Neural progenitor cell (in vitro differentiated cells): ENCODE measurements around the gene FBXO34. TPM values are rescaled to one million over a fixed set of nuclear protein-coding genes. Genes with fewer than 3 reads are reported as not detected.

ENCODE experiments used
- DNase-seq: peaks from one replicate; pipeline ENCODE4 v3.0.0-alpha.2; 2016; ENCODE audit warnings: low spot score
- H2AFZ ChIP-seq: fragments of 200-600 bp; sonication (generic); replicated peaks from 2 replicates; pipeline ENCODE4 v1.6.1; 2016; ENCODE audit warnings: antibody characterized with exemption
- H3F3A ChIP-seq: fragments of 200-600 bp; sonication (generic); 2 replicates; pipeline ENCODE4 v1.6.1; 2016; ENCODE audit warnings: antibody characterized with exemption, low read depth
- H3K27ac ChIP-seq: fragments of 200-600 bp; sonication (generic); 2 replicates; pipeline ENCODE4 v1.5.1; 2016; ENCODE audit warnings: mild to moderate bottlenecking
- H3K27me3 ChIP-seq: fragments of 200-600 bp; sonication (generic); 2 replicates; pipeline ENCODE4 v1.6.1; 2016; ENCODE audit warnings: mild to moderate bottlenecking, moderate library complexity
- H3K36me3 ChIP-seq: fragments of 200-600 bp; sonication (generic); 2 replicates; pipeline ENCODE4 v1.5.1; 2016
- H3K4me1 ChIP-seq: fragments of 200-600 bp; sonication (generic); 2 replicates; pipeline ENCODE4 v1.6.1; 2016; ENCODE audit warnings: mixed run types
- H3K4me2 ChIP-seq: fragments of 200-600 bp; sonication (generic); 2 replicates; pipeline ENCODE4 v1.6.1; 2016
- H3K4me3 ChIP-seq: fragments of 200-600 bp; sonication (generic); 2 replicates; pipeline ENCODE4 v1.5.1; 2016
- H3K79me2 ChIP-seq: fragments of 200-600 bp; sonication (generic); 2 replicates; pipeline ENCODE4 v1.6.1; 2016; ENCODE audit warnings: low read depth
- H3K9ac ChIP-seq: fragments of 200-600 bp; sonication (generic); 2 replicates; pipeline ENCODE4 v1.6.1; 2016
- H3K9me3 ChIP-seq: fragments of 200-600 bp; sonication (generic); 2 replicates; pipeline ENCODE4 v1.5.1; 2016; ENCODE audit warnings: low read depth
- H4K20me1 ChIP-seq: fragments of 200-600 bp; sonication (generic); 2 replicates; pipeline ENCODE4 v1.6.1; 2016; ENCODE audit warnings: low read depth
- H3K27ac Mint-ChIP-seq: 3 replicates; pipeline ENCODE4 v1.8.0; 2021; ENCODE audit warnings: mixed read lengths
- H3K27me3 Mint-ChIP-seq: 2 replicates; pipeline ENCODE4 v1.8.0; 2022; ENCODE audit warnings: low read depth, mild to moderate bottlenecking, inconsistent platforms, moderate library complexity, mixed read lengths; ENCODE audit not compliant: insufficient read depth
- H3K36me3 Mint-ChIP-seq: 3 replicates; pipeline ENCODE4 v1.8.0; 2021; ENCODE audit warnings: mixed read lengths
- H3K4me1 Mint-ChIP-seq: 3 replicates; pipeline ENCODE4 v1.8.0; 2021; ENCODE audit warnings: mixed read lengths
- H3K4me3 Mint-ChIP-seq: 3 replicates; pipeline ENCODE4 v1.8.0; 2021; ENCODE audit warnings: mild to moderate bottlenecking, moderate library complexity, mixed read lengths
- H3K9me3 Mint-ChIP-seq: 3 replicates; pipeline ENCODE4 v1.8.0; 2020; ENCODE audit warnings: mixed read lengths
- CTCF ChIP-seq: fragments of 200-600 bp; sonication (generic); IDR thresholded peaks from 2 replicates; pipeline ENCODE4 v1.5.1; 2017; ENCODE audit warnings: antibody characterized with exemption, mild to moderate bottlenecking
- EZH2 ChIP-seq: fragments of 200-600 bp; sonication (generic); IDR thresholded peaks from 2 replicates; pipeline ENCODE4 v1.6.1; 2017; ENCODE audit warnings: antibody characterized with exemption, mild to moderate bottlenecking, moderate library complexity
- EZH2phosphoT487 ChIP-seq: fragments of 200-600 bp; sonication (generic); IDR thresholded peaks from 2 replicates; pipeline ENCODE4 v1.6.1; 2017; ENCODE audit warnings: antibody characterized with exemption
- total RNA-seq: library from RNA; depleted of rRNA; stranded (reverse); fragments of >200 nt; gene quantifications from 2 replicates; pipeline ENCODE4 v1.2.3, GENCODE V29; 2015; ENCODE audit warnings: low replicate concordance

FBXO34 gene
- total RNA-seq, 1 donor from 2014 or later, result 23.2 TPM

- no peak overlapping the region for H3K4me2 ChIP-seq
- H3K79me2 ChIP-seq, result peaks cover 64% of the 10 kb centered on the region
- no peaks in the 10 kb centered on the region for H3K9me3 Mint-ChIP-seq
- no peak for DNase-seq
- no peaks in the 10 kb centered on the region for H3K36me3 ChIP-seq
- no peaks in the 10 kb centered on the region for H3K27me3 ChIP-seq
- no peak for TF ChIP-seq CTCF
- no peak for TF ChIP-seq EZH2
- TF ChIP-seq EZH2phosphoT487, result no peak
- H3K27ac ChIP-seq, result no peak overlapping the region
- no peaks in the 10 kb centered on the region for H3K4me1 ChIP-seq
- H3K4me3 ChIP-seq, result no peak overlapping the region
- peaks cover 33% of the 10 kb centered on the region for H4K20me1 ChIP-seq
- no peaks in the 10 kb centered on the region for H3F3A ChIP-seq
- no peak overlapping the region for H3K4me3 Mint-ChIP-seq
- H3K9ac ChIP-seq, result no peak overlapping the region
- H3K27me3 Mint-ChIP-seq, result peaks cover 2% of the 10 kb centered on the region
- no peak overlapping the region for H2AFZ ChIP-seq
- peaks cover 16% of the 10 kb centered on the region for H3K36me3 Mint-ChIP-seq
- no peaks in the 10 kb centered on the region for H3K9me3 ChIP-seq
- no peaks in the 10 kb centered on the region for H3K4me1 Mint-ChIP-seq
- no peak overlapping the region for H3K27ac Mint-ChIP-seq
Measured at GRCh38 chr14:55294603-55295002, 23.4 kb downstream of the FBXO34 start.

GRCh38 chr14:55297611-55298499, 26.6 kb downstream of the FBXO34 start:
- H3K4me3 Mint-ChIP-seq, result no peak overlapping the region
- no peak for DNase-seq
- H3K4me1 Mint-ChIP-seq, result peaks cover 13% of the 10 kb centered on the region
- peaks cover 2% of the 10 kb centered on the region for H3F3A ChIP-seq
- H3K79me2 ChIP-seq, result peaks cover 47% of the 10 kb centered on the region
- no peak overlapping the region for H3K9ac ChIP-seq
- TF ChIP-seq CTCF (no peak), EZH2phosphoT487 (no peak), EZH2 (no peak)
- H3K9me3 Mint-ChIP-seq, result no peaks in the 10 kb centered on the region
- H3K36me3 Mint-ChIP-seq, result peaks cover 22% of the 10 kb centered on the region
- H3K27me3 ChIP-seq, result no peaks in the 10 kb centered on the region
- H4K20me1 ChIP-seq, result peaks cover 39% of the 10 kb centered on the region
- H3K27ac ChIP-seq, result no peak overlapping the region
- H3K9me3 ChIP-seq, result no peaks in the 10 kb centered on the region
- H2AFZ ChIP-seq, result no peak overlapping the region
- H3K4me3 ChIP-seq, result no peak overlapping the region
- H3K27ac Mint-ChIP-seq, result no peak overlapping the region
- H3K4me1 ChIP-seq, result peaks cover 5% of the 10 kb centered on the region
- no peaks in the 10 kb centered on the region for H3K27me3 Mint-ChIP-seq
- H3K4me2 ChIP-seq, result no peak overlapping the region
- H3K36me3 ChIP-seq, result no peaks in the 10 kb centered on the region

- no peak for TF ChIP-seq CTCF
- no peak for TF ChIP-seq EZH2
- no peak for TF ChIP-seq EZH2phosphoT487
- Histone ChIP-seq H3K79me2 (peaks cover 49% of the 10 kb centered on the region), H3K27me3 (no peaks in the 10 kb centered on the region), H3K4me3 (no peak overlapping the region), H3K4me1 (peaks cover 8% of the 10 kb centered on the region), H4K20me1 (peaks cover 38% of the 10 kb centered on the region), H3K36me3 (no peaks in the 10 kb centered on the region), H3F3A (peaks cover 2% of the 10 kb centered on the region), H3K9me3 (no peaks in the 10 kb centered on the region), H3K27ac (no peak overlapping the region), H2AFZ (no peak overlapping the region), H3K9ac (no peak overlapping the region), H3K4me2 (no peak overlapping the region)
- DNase-seq, result no peak
- Mint-ChIP-seq H3K9me3 (no peaks in the 10 kb centered on the region), H3K4me3 (no peak overlapping the region), H3K4me1 (peaks cover 16% of the 10 kb centered on the region), H3K36me3 (peaks cover 22% of the 10 kb centered on the region), H3K27ac (no peak overlapping the region), H3K27me3 (no peaks in the 10 kb centered on the region)
Measured at GRCh38 chr14:55298500-55298822, 27.2 kb downstream of the FBXO34 start.
